ENCODE data around the gene MYO9A.
A peak's percentile ranks its signal among the peaks of the same experiment; 100 is the strongest.

The MYO9A gene

DNA sequence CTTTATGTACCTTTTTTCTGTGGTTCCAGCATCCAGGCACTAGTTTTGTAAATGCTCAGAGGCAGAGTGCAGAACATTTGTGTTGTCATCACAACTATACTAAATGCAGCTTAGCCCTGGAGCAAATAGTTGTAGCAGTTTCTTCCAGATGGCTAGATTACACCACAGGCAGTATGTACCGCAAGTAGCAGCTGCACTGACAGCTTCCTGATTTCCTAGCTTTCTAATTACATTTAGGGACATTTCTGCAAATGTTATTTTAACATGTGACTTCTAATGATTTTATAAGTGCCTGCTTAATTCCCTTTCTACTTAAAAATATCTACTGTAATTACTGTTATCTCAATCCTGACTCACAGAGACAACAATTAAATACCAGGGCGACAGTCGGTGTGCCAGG, 201.1 kb downstream of the MYO9A start:
- Histone ChIP-seq H3K27me3 (replicated peaks in 2 of 5; ENCODE audit: control insufficient read depth in 4 of 5, insufficient read depth in 5 of 5, low read length in 4 of 5) (no peaks in the 10 kb centered on the region), H3K4me1 (ENCODE audit: control extremely low read depth in 1 of 4, control insufficient read depth in 4 of 4, insufficient read depth in 4 of 4, low read length in 3 of 4) (no peaks in the 10 kb centered on the region), H3K4me3 (ENCODE audit: control insufficient read depth in 1 of 7, extremely low read depth in 1 of 7, insufficient read depth in 4 of 7, low read depth in 2 of 7, low read length in 6 of 7) (no peak overlapping the region), H3K27ac (ENCODE audit: insufficient read depth in 1 of 2, low read depth in 1 of 2, low read length in 2 of 2, poor library complexity in 1 of 2, severe bottlenecking in 2 of 2) (no peak overlapping the region), H3K36me3 (ENCODE audit: control insufficient read depth in 4 of 4, insufficient read depth in 4 of 4, low read length in 3 of 4) (peaks cover 2 to 13% (median 5%) of the 10 kb centered on the region in 4 experiments), H3K9me3 (ENCODE audit: control extremely low read depth in 1 of 5, control insufficient read depth in 4 of 5, insufficient read depth in 2 of 5, low read depth in 1 of 5, low read length in 4 of 5) (peaks cover 0 to 10% (median 4%) of the 10 kb centered on the region in 5 experiments)
- CTCF ChIA-PET: no interaction called here
- peak in 1 of 3 donors; percentile 4 for DNase-seq
- POLR2A ChIA-PET: no interaction called here
- WGBS (ENCODE audit: insufficient coverage): 100% methylated on average over 2 of the region's 3 CpGs

DNA sequence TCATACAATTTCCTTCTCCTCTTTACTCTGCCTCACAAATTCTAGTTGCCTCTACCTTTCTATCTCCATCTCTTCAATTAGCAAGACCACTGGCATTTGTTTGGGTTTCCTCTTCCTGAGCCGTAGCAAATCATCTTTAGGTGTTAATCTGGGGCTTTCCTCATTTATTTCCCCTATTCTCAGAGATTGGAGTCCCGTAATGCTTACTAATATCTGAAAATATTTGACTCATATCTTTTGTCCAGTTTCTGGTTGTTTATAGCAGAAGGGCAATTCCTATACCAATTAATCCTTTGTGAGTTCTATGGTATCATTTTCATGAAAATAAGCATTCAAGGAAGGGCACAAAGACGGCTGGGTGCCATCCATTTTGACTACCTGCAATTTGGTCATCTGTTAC, 203.9 kb downstream of the MYO9A start:
- no peak overlapping the region for H3K27ac ChIP-seq (ENCODE audit: insufficient read depth in 1 of 2, low read depth in 1 of 2, low read length in 2 of 2, poor library complexity in 1 of 2, severe bottlenecking in 2 of 2)
- no CpG with 5 or more reads among the region's 3 CpGs for WGBS (ENCODE audit: insufficient coverage)

DNA sequence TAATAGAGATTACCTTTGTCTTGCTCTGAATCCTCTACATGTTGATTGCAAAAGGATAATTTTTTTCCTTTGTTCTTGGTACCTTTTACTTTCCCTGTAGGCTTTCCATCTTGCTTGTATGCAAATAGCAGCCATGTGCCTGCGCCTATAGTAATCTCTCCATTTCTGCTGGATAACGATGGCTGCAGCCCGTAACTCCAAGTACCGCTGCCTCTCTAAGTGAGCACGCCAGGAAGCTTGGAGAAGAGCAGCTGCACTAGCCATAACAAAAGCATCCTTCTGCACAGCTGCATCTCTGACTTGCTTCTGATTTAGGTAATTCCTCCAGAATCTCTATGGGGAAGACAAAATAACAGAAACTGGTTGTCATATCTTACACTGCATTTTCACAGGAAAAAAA, 218.3 kb downstream of the MYO9A start:
- DNase-seq: no peak
- POLR2A ChIA-PET: no interaction called here
- Histone ChIP-seq H3K27ac (ENCODE audit: insufficient read depth in 1 of 2, low read depth in 1 of 2, low read length in 2 of 2, poor library complexity in 1 of 2, severe bottlenecking in 2 of 2) (no peak overlapping the region), H3K36me3 (ENCODE audit: control insufficient read depth in 4 of 4, insufficient read depth in 4 of 4, low read length in 3 of 4) (peaks cover 9 to 37% (median 19%) of the 10 kb centered on the region in 4 experiments), H3K9me3 (ENCODE audit: control extremely low read depth in 1 of 5, control insufficient read depth in 4 of 5, insufficient read depth in 2 of 5, low read depth in 1 of 5, low read length in 4 of 5) (no peaks in the 10 kb centered on the region), H3K4me3 (ENCODE audit: control insufficient read depth in 1 of 7, extremely low read depth in 1 of 7, insufficient read depth in 4 of 7, low read depth in 2 of 7, low read length in 6 of 7) (no peak overlapping the region), H3K27me3 (replicated peaks in 2 of 5; ENCODE audit: control insufficient read depth in 4 of 5, insufficient read depth in 5 of 5, low read length in 4 of 5) (no peaks in the 10 kb centered on the region), H3K4me1 (ENCODE audit: control extremely low read depth in 1 of 4, control insufficient read depth in 4 of 4, insufficient read depth in 4 of 4, low read length in 3 of 4) (no peaks in the 10 kb centered on the region)
- 97% methylated on average over 5 of the region's 5 CpGs for WGBS (ENCODE audit: insufficient coverage)
- CTCF ChIA-PET: interaction anchor here (0.7 kb wide), 1 partner anchor 32 kb away, joined by 3 read pairs; no protein-coding TSS in a partner anchor

More for the DNA sequence above, 203.9 kb downstream of the MYO9A start:
- ChIA-PET POLR2A (no interaction called here), CTCF (no interaction called here)
- Histone ChIP-seq H3K36me3 (ENCODE audit: control insufficient read depth in 4 of 4, insufficient read depth in 4 of 4, low read length in 3 of 4) (peaks cover 2 to 14% (median 10%) of the 10 kb centered on the region in 4 experiments), H3K27me3 (replicated peaks in 2 of 5; ENCODE audit: control insufficient read depth in 4 of 5, insufficient read depth in 5 of 5, low read length in 4 of 5) (no peaks in the 10 kb centered on the region), H3K4me1 (ENCODE audit: control extremely low read depth in 1 of 4, control insufficient read depth in 4 of 4, insufficient read depth in 4 of 4, low read length in 3 of 4) (no peaks in the 10 kb centered on the region), H3K4me3 (ENCODE audit: control insufficient read depth in 1 of 7, extremely low read depth in 1 of 7, insufficient read depth in 4 of 7, low read depth in 2 of 7, low read length in 6 of 7) (no peak overlapping the region), H3K9me3 (ENCODE audit: control extremely low read depth in 1 of 5, control insufficient read depth in 4 of 5, insufficient read depth in 2 of 5, low read depth in 1 of 5, low read length in 4 of 5) (peaks cover 0 to 10% (median 6%) of the 10 kb centered on the region in 5 experiments)
- DNase-seq: no peak

DNA sequence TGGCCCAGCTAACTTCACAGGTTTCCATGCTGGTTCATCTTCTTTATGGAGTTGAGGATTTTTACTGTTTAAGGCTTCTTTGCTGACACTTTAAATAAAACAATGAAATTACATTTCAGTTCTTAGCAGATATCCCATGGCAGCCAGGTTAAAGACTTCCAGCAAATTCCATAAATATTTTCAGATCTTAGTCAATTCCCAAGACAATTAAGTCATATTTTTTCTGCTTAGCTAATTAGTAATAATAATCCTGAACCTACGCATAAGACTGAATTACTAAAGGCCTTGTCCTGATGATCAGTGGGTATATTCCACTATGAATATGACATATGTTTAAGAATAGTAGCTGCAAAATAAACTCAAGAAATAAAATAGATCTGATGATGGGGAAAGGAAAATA, 224.3 kb downstream of the MYO9A start:
- Histone ChIP-seq H3K9me3 (ENCODE audit: control extremely low read depth in 1 of 5, control insufficient read depth in 4 of 5, insufficient read depth in 2 of 5, low read depth in 1 of 5, low read length in 4 of 5) (no peaks in the 10 kb centered on the region), H3K4me3 (ENCODE audit: control insufficient read depth in 1 of 7, extremely low read depth in 1 of 7, insufficient read depth in 4 of 7, low read depth in 2 of 7, low read length in 6 of 7) (no peak overlapping the region), H3K36me3 (ENCODE audit: control insufficient read depth in 4 of 4, insufficient read depth in 4 of 4, low read length in 3 of 4) (peaks cover 9 to 22% (median 11%) of the 10 kb centered on the region in 4 experiments), H3K4me1 (ENCODE audit: control extremely low read depth in 1 of 4, control insufficient read depth in 4 of 4, insufficient read depth in 4 of 4, low read length in 3 of 4) (no peaks in the 10 kb centered on the region), H3K27ac (ENCODE audit: insufficient read depth in 1 of 2, low read depth in 1 of 2, low read length in 2 of 2, poor library complexity in 1 of 2, severe bottlenecking in 2 of 2) (no peak overlapping the region), H3K27me3 (replicated peaks in 2 of 5; ENCODE audit: control insufficient read depth in 4 of 5, insufficient read depth in 5 of 5, low read length in 4 of 5) (no peaks in the 10 kb centered on the region)
- POLR2A ChIA-PET: no interaction called here
- no peak for DNase-seq
- no CpG with 5 or more reads among the region's 1 CpG for WGBS (ENCODE audit: insufficient coverage)
- CTCF ChIA-PET: interaction anchor here (0.7 to 2.0 kb wide), 2 partner anchors 14 to 55 kb away, joined by 4 read pairs; no protein-coding TSS in a partner anchor

DNA sequence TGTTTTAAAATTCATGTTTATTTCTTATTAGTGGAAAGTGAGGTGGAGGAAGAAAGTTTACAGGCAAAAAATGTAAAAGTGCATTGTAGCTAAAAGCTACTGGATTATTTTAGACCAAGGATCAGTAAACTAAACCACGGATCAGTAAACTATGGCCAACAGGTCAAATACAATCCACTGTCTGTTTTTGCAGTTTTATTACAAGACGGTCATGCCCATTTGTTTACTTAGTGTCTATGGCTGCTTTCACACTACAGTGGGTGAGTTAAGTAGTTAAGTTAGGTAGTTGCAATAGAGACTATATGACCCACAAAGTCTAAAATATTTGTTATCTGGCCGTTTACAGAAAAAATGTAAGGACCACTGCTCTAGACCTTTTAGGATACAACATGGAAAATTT, 225.6 kb downstream of the MYO9A start:
- no peak for DNase-seq
- H3K4me1 ChIP-seq (ENCODE audit: control extremely low read depth in 1 of 4, control insufficient read depth in 4 of 4, insufficient read depth in 4 of 4, low read length in 3 of 4): no peaks in the 10 kb centered on the region
- no peaks in the 10 kb centered on the region for H3K9me3 ChIP-seq (ENCODE audit: control extremely low read depth in 1 of 5, control insufficient read depth in 4 of 5, insufficient read depth in 2 of 5, low read depth in 1 of 5, low read length in 4 of 5)
- no peaks in the 10 kb centered on the region for H3K27me3 ChIP-seq (replicated peaks in 2 of 5; ENCODE audit: control insufficient read depth in 4 of 5, insufficient read depth in 5 of 5, low read length in 4 of 5)
- WGBS (ENCODE audit: insufficient coverage): 100% methylated on average over 2 of the region's 3 CpGs
- POLR2A ChIA-PET: no interaction called here
- no peak overlapping the region for H3K4me3 ChIP-seq (ENCODE audit: control insufficient read depth in 1 of 7, extremely low read depth in 1 of 7, insufficient read depth in 4 of 7, low read depth in 2 of 7, low read length in 6 of 7)
- CTCF ChIA-PET: no interaction called here
- H3K36me3 ChIP-seq (ENCODE audit: control insufficient read depth in 4 of 4, insufficient read depth in 4 of 4, low read length in 3 of 4): peaks cover under 1 to 13% (median 6%) of the 10 kb centered on the region in 4 experiments
- no peak overlapping the region for H3K27ac ChIP-seq (ENCODE audit: insufficient read depth in 1 of 2, low read depth in 1 of 2, low read length in 2 of 2, poor library complexity in 1 of 2, severe bottlenecking in 2 of 2)

DNA sequence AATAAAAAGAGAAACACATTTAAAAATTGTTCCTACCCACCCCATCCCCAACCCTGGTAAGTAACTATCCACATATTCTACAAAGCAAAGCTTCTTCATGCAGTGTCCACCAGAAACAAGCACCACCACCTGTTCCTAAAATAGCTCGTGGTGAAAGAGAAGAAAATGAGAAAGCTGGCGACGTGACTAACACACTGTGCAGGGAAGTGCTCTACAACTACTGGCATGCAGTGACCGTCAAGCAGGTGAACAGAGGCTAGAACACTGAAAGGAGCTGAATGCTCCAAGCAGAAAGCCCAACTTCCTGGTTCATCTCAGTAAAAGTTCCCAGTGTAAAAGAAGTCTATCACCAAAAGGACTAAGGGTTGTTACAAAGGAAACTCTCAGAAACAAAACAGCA, 226.9 kb downstream of the MYO9A start:
- Histone ChIP-seq H3K9me3 (ENCODE audit: control extremely low read depth in 1 of 5, control insufficient read depth in 4 of 5, insufficient read depth in 2 of 5, low read depth in 1 of 5, low read length in 4 of 5) (no peaks in the 10 kb centered on the region), H3K4me3 (ENCODE audit: control insufficient read depth in 1 of 7, extremely low read depth in 1 of 7, insufficient read depth in 4 of 7, low read depth in 2 of 7, low read length in 6 of 7) (no peak overlapping the region), H3K36me3 (ENCODE audit: control insufficient read depth in 4 of 4, insufficient read depth in 4 of 4, low read length in 3 of 4) (peaks cover 0 to 18% (median 7%) of the 10 kb centered on the region in 4 experiments), H3K27me3 (replicated peaks in 2 of 5; ENCODE audit: control insufficient read depth in 4 of 5, insufficient read depth in 5 of 5, low read length in 4 of 5) (no peaks in the 10 kb centered on the region), H3K4me1 (ENCODE audit: control extremely low read depth in 1 of 4, control insufficient read depth in 4 of 4, insufficient read depth in 4 of 4, low read length in 3 of 4) (no peaks in the 10 kb centered on the region), H3K27ac (ENCODE audit: insufficient read depth in 1 of 2, low read depth in 1 of 2, low read length in 2 of 2, poor library complexity in 1 of 2, severe bottlenecking in 2 of 2) (no peak overlapping the region)
- DNase-seq: no peak
- WGBS (ENCODE audit: insufficient coverage): 95% methylated on average over 4 of the region's 4 CpGs
- ChIA-PET CTCF (no interaction called here), POLR2A (no interaction called here)

DNA sequence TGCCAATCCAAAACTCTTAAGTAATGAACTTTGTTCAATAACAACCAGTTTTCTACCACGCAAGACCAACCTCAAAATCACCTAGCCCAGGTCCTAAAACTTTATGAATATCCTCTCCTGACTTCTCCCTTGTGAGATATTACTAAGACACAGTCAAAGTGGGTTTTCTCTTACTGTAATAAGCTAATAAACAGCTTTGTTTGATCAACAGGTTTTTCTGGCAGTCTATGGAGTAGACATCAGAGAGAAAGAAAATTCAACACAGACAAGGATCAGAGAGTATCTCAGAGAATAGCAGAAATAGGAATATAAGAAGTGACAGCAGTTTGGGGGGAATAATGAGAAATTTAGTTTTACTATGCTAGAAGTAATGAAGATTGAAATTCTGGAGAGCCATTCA, 228.0 kb downstream of the MYO9A start:
- WGBS (ENCODE audit: insufficient coverage): 86% methylated on average over 1 of the region's 1 CpG
- Histone ChIP-seq H3K36me3 (ENCODE audit: control insufficient read depth in 4 of 4, insufficient read depth in 4 of 4, low read length in 3 of 4) (peaks cover 0 to 19% (median 7%) of the 10 kb centered on the region in 4 experiments), H3K27me3 (replicated peaks in 2 of 5; ENCODE audit: control insufficient read depth in 4 of 5, insufficient read depth in 5 of 5, low read length in 4 of 5) (no peaks in the 10 kb centered on the region), H3K4me1 (ENCODE audit: control extremely low read depth in 1 of 4, control insufficient read depth in 4 of 4, insufficient read depth in 4 of 4, low read length in 3 of 4) (no peaks in the 10 kb centered on the region), H3K9me3 (ENCODE audit: control extremely low read depth in 1 of 5, control insufficient read depth in 4 of 5, insufficient read depth in 2 of 5, low read depth in 1 of 5, low read length in 4 of 5) (no peaks in the 10 kb centered on the region), H3K4me3 (ENCODE audit: control insufficient read depth in 1 of 7, extremely low read depth in 1 of 7, insufficient read depth in 4 of 7, low read depth in 2 of 7, low read length in 6 of 7) (no peak overlapping the region), H3K27ac (ENCODE audit: insufficient read depth in 1 of 2, low read depth in 1 of 2, low read length in 2 of 2, poor library complexity in 1 of 2, severe bottlenecking in 2 of 2) (no peak overlapping the region)
- POLR2A ChIA-PET: no interaction called here
- no peak for DNase-seq
- CTCF ChIA-PET: no interaction called here
